ENCODE results near the gene CACNA2D3. TPM values are rescaled to one million over a fixed set of nuclear protein-coding genes. Genes with fewer than 3 reads are reported as not detected.
A peak's percentile ranks its signal among the peaks of the same experiment; 100 is the strongest.
"Not testable (repeated sequence)": the region's sequence is repeated elsewhere in the genome, so short reads cannot be mapped to it uniquely, and the experiment has no call there.

The CACNA2D3 gene
- 0.91 TPM in 2 replicates for total RNA-seq (2014; rRNA removed; shearing (Covaris generic))

GRCh38 chr3:54122324-54123002 lies at the start of gene CACNA2D3:
CACNA2D3 (plus strand) TSS chr3:54122552.
- DNase-seq (ENCODE audit: low read depth): peak; percentile 38

- DNase-seq (ENCODE audit: low read depth): no peak
These were observed 49.0 kb upstream of the CACNA2D3 start for GRCh38 chr3:54073386-54073785.

GRCh38 chr3:54079314-54079713 lies 43.0 kb upstream of the CACNA2D3 start:
- no peak for DNase-seq (ENCODE audit: low read depth)

- no peak for DNase-seq (ENCODE audit: low read depth)
These were observed 42.5 kb upstream of the CACNA2D3 start for GRCh38 chr3:54079730-54080325.

GRCh38 chr3:54083921-54084320 lies 38.4 kb upstream of the CACNA2D3 start:
- DNase-seq (ENCODE audit: low read depth): peak; percentile 55

- no peak for DNase-seq (ENCODE audit: low read depth)
These were observed 36.4 kb upstream of the CACNA2D3 start for GRCh38 chr3:54085936-54086335.

- DNase-seq (ENCODE audit: low read depth): no peak
These were observed 35.5 kb upstream of the CACNA2D3 start for GRCh38 chr3:54086652-54087405.

GRCh38 chr3:54087581-54088410 lies 34.6 kb upstream of the CACNA2D3 start:
- no peak for DNase-seq (ENCODE audit: low read depth)

- DNase-seq (ENCODE audit: low read depth): no peak
These were observed 28.7 kb upstream of the CACNA2D3 start for GRCh38 chr3:54093491-54094248.

- DNase-seq (ENCODE audit: low read depth): peak; percentile 1
These were observed 27.4 kb upstream of the CACNA2D3 start for GRCh38 chr3:54094926-54095325.

GRCh38 chr3:54099381-54099780 lies 23.0 kb upstream of the CACNA2D3 start:
- no peak for DNase-seq (ENCODE audit: low read depth)

- DNase-seq (ENCODE audit: low read depth): no peak
These were observed 18.3 kb upstream of the CACNA2D3 start for GRCh38 chr3:54104084-54104483.

GRCh38 chr3:54116129-54116528 lies 6.2 kb upstream of the CACNA2D3 start:
- DNase-seq (ENCODE audit: low read depth): not testable (repeated sequence)

- DNase-seq (ENCODE audit: low read depth): peak; percentile 40
These were observed 1.5 kb upstream of the CACNA2D3 start for GRCh38 chr3:54120657-54121413.

- peak; percentile 2 for DNase-seq (ENCODE audit: low read depth)
These were observed 683 bp upstream of the CACNA2D3 start for GRCh38 chr3:54121414-54122323.

GRCh38 chr3:54123003-54123775 lies 837 bp downstream of the CACNA2D3 start:
- peak; percentile 16 for DNase-seq (ENCODE audit: low read depth)

- no peak for DNase-seq (ENCODE audit: low read depth)
These were observed 1.4 kb downstream of the CACNA2D3 start for GRCh38 chr3:54123776-54124196.

- no peak for DNase-seq (ENCODE audit: low read depth)
These were observed 2.9 kb downstream of the CACNA2D3 start for GRCh38 chr3:54125300-54125699.
